HG02970 (cell line): ENCODE data around the gene NRROS.
A peak's percentile ranks its signal among the peaks of the same experiment; 100 is the strongest.
"Not testable (repeated sequence)": the region's sequence is repeated elsewhere in the genome, so short reads cannot be mapped to it uniquely, and the experiment has no call there.

Experiments
- ATAC-seq: cut with Tn5 transposase; IDR thresholded peaks from one replicate; pipeline ENCODE4 v1.9.1; 2021; ENCODE audit warnings: mild to moderate bottlenecking, moderate library complexity, moderate number of reproducible peaks; ENCODE audit not compliant: unreplicated experiment, low FRiP score

The NRROS gene

GRCh38 chr3:196624067-196624790, 15.3 kb upstream of the NRROS start:
- no peak for ATAC-seq

- ATAC-seq: no peak
Measured at GRCh38 chr3:196624907-196625306, 14.6 kb upstream of the NRROS start.

GRCh38 chr3:196625331-196625730, 14.2 kb upstream of the NRROS start:
- no peak for ATAC-seq

- no peak for ATAC-seq
Measured at GRCh38 chr3:196627918-196628231, 11.6 kb upstream of the NRROS start.

GRCh38 chr3:196629228-196629627, 10.3 kb upstream of the NRROS start:
- no peak for ATAC-seq

- no peak for ATAC-seq
Measured at GRCh38 chr3:196631682-196632045, 7.8 kb upstream of the NRROS start.

GRCh38 chr3:196632046-196632751, 7.3 kb upstream of the NRROS start:
- peak; percentile 76 for ATAC-seq

- no peak for ATAC-seq
Measured at GRCh38 chr3:196633555-196634151, 5.8 kb upstream of the NRROS start.

GRCh38 chr3:196634224-196634623, 5.3 kb upstream of the NRROS start:
- ATAC-seq: no peak

GRCh38 chr3:196634829-196635228, 4.7 kb upstream of the NRROS start:
- no peak for ATAC-seq

GRCh38 chr3:196636369-196637349, 2.8 kb upstream of the NRROS start:
- no peak for ATAC-seq

- ATAC-seq: not testable (repeated sequence)
Measured at GRCh38 chr3:196637941-196638340, 1.6 kb upstream of the NRROS start.

GRCh38 chr3:196638861-196639482, 522 bp upstream of the NRROS start:
- ATAC-seq: no peak

- ATAC-seq: no peak
Measured at GRCh38 chr3:196640297-196641018, 964 bp downstream of the NRROS start.

- no peak for ATAC-seq
Measured at GRCh38 chr3:196641333-196642054, 2.0 kb downstream of the NRROS start.

GRCh38 chr3:196642434-196642833, 2.9 kb downstream of the NRROS start:
- ATAC-seq: no peak

- peak; percentile 56 for ATAC-seq
Measured at GRCh38 chr3:196643201-196643749, 3.8 kb downstream of the NRROS start.

GRCh38 chr3:196643761-196644160, 4.3 kb downstream of the NRROS start:
- no peak for ATAC-seq

GRCh38 chr3:196645096-196645495, 5.6 kb downstream of the NRROS start:
- ATAC-seq: no peak
